Measurements from ENCODE around the gene SBK2. TPM values are rescaled to one million over a fixed set of nuclear protein-coding genes. Genes with fewer than 3 reads are reported as not detected.

The SBK2 gene
- total RNA-seq, 1 experiment from 2014 or later = not detected

DNA sequence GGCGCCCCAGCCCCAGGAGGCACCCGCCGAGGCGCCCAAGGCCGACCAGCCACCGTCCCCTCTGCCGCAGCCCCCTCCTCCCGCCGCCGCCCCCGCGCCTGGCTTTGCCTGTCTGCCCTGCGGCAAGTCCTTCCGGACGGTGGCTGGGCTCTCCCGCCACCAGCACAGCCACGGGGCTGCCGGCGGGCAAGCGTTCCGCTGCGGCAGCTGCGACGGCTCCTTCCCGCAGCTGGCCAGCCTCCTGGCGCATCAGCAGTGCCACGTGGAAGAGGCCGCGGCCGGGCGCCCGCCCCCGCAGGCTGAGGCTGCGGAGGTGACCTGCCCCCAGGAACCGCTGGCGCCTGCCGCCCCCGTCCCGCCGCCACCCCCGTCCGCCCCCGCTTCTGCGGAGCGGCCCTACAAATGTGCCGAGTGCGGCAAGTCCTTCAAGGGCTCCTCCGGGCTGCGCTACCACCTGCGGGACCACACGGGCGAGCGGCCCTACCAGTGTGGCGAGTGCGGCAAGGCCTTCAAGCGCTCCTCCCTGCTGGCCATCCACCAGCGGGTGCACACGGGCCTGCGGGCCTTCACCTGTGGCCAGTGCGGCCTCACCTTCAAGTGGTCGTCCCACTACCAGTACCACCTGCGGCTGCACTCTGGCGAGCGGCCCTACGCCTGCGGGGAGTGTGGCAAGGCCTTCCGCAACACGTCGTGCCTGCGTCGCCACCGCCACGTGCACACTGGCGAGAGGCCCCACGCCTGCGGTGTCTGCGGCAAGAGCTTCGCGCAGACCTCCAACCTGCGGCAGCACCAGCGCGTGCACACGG is 54.6 kb downstream of the SBK2 start:
- Histone ChIP-seq H3K9me2 (replicated peaks; ENCODE audit: low read length) (no peaks in the 10 kb centered on the region), H3K9me3 (ENCODE audit: low read length) (no peaks in the 10 kb centered on the region), H3K4me3 (ENCODE audit: low read length) (no peak overlapping the region), H3K9ac (ENCODE audit: low read length) (no peak overlapping the region), H2AFZ (ENCODE audit: low read length) (no peak overlapping the region), H3K36me3 (ENCODE audit: low read depth, low read length) (no peaks in the 10 kb centered on the region), H3K27ac (ENCODE audit: low read length) (no peak overlapping the region), H4K20me1 (ENCODE audit: low read length) (no peaks in the 10 kb centered on the region), H3K79me2 (ENCODE audit: low read length) (peaks cover 25% of the 10 kb centered on the region), H3F3A (ENCODE audit: low read length, unreplicated experiment) (peaks cover 3% of the 10 kb centered on the region), H3K4me1 (ENCODE audit: insufficient read depth, low read length) (peaks cover 29% of the 10 kb centered on the region), H3K27me3 (ENCODE audit: low read length) (no peaks in the 10 kb centered on the region), H3K4me2 (ENCODE audit: low read length) (no peak overlapping the region)
- POLR2A ChIA-PET (ENCODE audit: unreplicated experiment) = no interaction called here
- no TSS peak for BruUV-seq (replicated peaks)
- DNase-seq (no peak), ATAC-seq (no peak)
- CTCF ChIA-PET = no interaction called here
- TF ChIP-seq EZH2 (IDR thresholded peaks at IDR 0.05; ENCODE audit: low read length, unreplicated experiment) (no peak), EZH2phosphoT487 (IDR thresholded peaks at IDR 0.05; ENCODE audit: borderline replicate concordance, low read length) (no peak)
- TF ChIP-seq, protein P1, sequence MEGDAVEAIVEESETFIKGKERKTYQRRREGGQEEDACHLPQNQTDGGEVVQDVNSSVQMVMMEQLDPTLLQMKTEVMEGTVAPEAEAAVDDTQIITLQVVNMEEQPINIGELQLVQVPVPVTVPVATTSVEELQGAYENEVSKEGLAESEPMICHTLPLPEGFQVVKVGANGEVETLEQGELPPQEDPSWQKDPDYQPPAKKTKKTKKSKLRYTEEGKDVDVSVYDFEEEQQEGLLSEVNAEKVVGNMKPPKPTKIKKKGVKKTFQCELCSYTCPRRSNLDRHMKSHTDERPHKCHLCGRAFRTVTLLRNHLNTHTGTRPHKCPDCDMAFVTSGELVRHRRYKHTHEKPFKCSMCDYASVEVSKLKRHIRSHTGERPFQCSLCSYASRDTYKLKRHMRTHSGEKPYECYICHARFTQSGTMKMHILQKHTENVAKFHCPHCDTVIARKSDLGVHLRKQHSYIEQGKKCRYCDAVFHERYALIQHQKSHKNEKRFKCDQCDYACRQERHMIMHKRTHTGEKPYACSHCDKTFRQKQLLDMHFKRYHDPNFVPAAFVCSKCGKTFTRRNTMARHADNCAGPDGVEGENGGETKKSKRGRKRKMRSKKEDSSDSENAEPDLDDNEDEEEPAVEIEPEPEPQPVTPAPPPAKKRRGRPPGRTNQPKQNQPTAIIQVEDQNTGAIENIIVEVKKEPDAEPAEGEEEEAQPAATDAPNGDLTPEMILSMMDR (conservative IDR thresholded peaks at IDR 0.05; ENCODE audit: low read depth, low read length) = no peak
- intact Hi-C loops (cut with micrococcal nuclease) = no loop called here

DNA sequence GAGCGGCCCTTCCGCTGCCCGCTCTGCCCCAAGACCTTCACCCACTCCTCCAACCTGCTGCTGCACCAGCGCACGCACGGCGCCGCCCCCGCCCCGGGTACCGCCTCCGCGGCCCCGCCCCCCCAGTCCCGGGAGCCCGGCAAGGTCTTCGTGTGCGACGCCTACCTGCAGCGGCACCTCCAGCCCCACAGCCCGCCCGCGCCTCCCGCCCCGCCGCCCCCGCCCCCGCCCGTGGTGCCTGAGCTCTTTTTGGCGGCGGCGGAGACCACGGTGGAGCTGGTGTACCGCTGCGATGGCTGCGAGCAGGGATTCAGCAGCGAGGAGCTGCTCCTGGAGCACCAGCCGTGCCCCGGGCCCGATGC is 55.2 kb downstream of the SBK2 start:
- Histone ChIP-seq H3K9me2 (replicated peaks; ENCODE audit: low read length) (no peaks in the 10 kb centered on the region), H3K27me3 (ENCODE audit: low read length) (no peaks in the 10 kb centered on the region), H3K9ac (ENCODE audit: low read length) (no peak overlapping the region), H2AFZ (ENCODE audit: low read length) (no peak overlapping the region), H3F3A (ENCODE audit: low read length, unreplicated experiment) (no peaks in the 10 kb centered on the region), H3K4me3 (ENCODE audit: low read length) (no peak overlapping the region), H3K4me2 (ENCODE audit: low read length) (no peak overlapping the region), H3K4me1 (ENCODE audit: insufficient read depth, low read length) (peaks cover 23% of the 10 kb centered on the region), H3K79me2 (ENCODE audit: low read length) (peaks cover 25% of the 10 kb centered on the region), H3K27ac (ENCODE audit: low read length) (no peak overlapping the region), H3K36me3 (ENCODE audit: low read depth, low read length) (no peaks in the 10 kb centered on the region), H3K9me3 (ENCODE audit: low read length) (no peaks in the 10 kb centered on the region), H4K20me1 (ENCODE audit: low read length) (no peaks in the 10 kb centered on the region)
- ATAC-seq = no peak
- BruUV-seq (replicated peaks) = no TSS peak
- CTCF ChIA-PET = no interaction called here
- DNase-seq = no peak
- TF ChIP-seq EZH2 (IDR thresholded peaks at IDR 0.05; ENCODE audit: low read length, unreplicated experiment) = no peak
- no peak for TF ChIP-seq EZH2phosphoT487 (IDR thresholded peaks at IDR 0.05; ENCODE audit: borderline replicate concordance, low read length)
- TF ChIP-seq, protein P1 (conservative IDR thresholded peaks at IDR 0.05; ENCODE audit: low read depth, low read length) = no peak
- POLR2A ChIA-PET (ENCODE audit: unreplicated experiment) = no interaction called here
- intact Hi-C loops (cut with micrococcal nuclease) = no loop called here

GRCh38 chr19:55481148-55481793 is 55.7 kb downstream of the SBK2 start:
- H3K36me3 ChIP-seq (ENCODE audit: low read depth, low read length) = no peaks in the 10 kb centered on the region
- H3K4me3 ChIP-seq (ENCODE audit: low read length) = no peak overlapping the region
- no peaks in the 10 kb centered on the region for H3K9me3 ChIP-seq (ENCODE audit: low read length)
- peaks cover 25% of the 10 kb centered on the region for H3K79me2 ChIP-seq (ENCODE audit: low read length)
- no peak for DNase-seq
- no peaks in the 10 kb centered on the region for H3K9me2 ChIP-seq (replicated peaks; ENCODE audit: low read length)
- no peak overlapping the region for H3K9ac ChIP-seq (ENCODE audit: low read length)
- no TSS peak for BruUV-seq (replicated peaks)
- no peaks in the 10 kb centered on the region for H3F3A ChIP-seq (ENCODE audit: low read length, unreplicated experiment)
- H3K4me1 ChIP-seq (ENCODE audit: insufficient read depth, low read length) = peaks cover 18% of the 10 kb centered on the region
- POLR2A ChIA-PET (ENCODE audit: unreplicated experiment) = no interaction called here
- ATAC-seq = no peak
- H3K4me2 ChIP-seq (ENCODE audit: low read length) = no peak overlapping the region
- no peak overlapping the region for H3K27ac ChIP-seq (ENCODE audit: low read length)
- no peak overlapping the region for H2AFZ ChIP-seq (ENCODE audit: low read length)
- intact Hi-C loops (cut with micrococcal nuclease) = no loop called here
- TF ChIP-seq EZH2phosphoT487 (IDR thresholded peaks at IDR 0.05; ENCODE audit: borderline replicate concordance, low read length) (no peak), EZH2 (IDR thresholded peaks at IDR 0.05; ENCODE audit: low read length, unreplicated experiment) (no peak)
- TF ChIP-seq, protein P1 (conservative IDR thresholded peaks at IDR 0.05; ENCODE audit: low read depth, low read length) = no peak
- H4K20me1 ChIP-seq (ENCODE audit: low read length) = no peaks in the 10 kb centered on the region
- CTCF ChIA-PET = no interaction called here
- no peaks in the 10 kb centered on the region for H3K27me3 ChIP-seq (ENCODE audit: low read length)
